Inferior parietal cortex (tissue), 1 donor: ENCODE data around the gene CCDC91.
"Not testable (repeated sequence)": the region's sequence is repeated elsewhere in the genome, so short reads cannot be mapped to it uniquely, and the experiment has no call there.

Source experiments
- DNase-seq: peaks from one replicate; pipeline ENCODE4 v3.0.0-alpha.2; 2016; ENCODE audit errors: extremely low spot score

The CCDC91 gene

DNA sequence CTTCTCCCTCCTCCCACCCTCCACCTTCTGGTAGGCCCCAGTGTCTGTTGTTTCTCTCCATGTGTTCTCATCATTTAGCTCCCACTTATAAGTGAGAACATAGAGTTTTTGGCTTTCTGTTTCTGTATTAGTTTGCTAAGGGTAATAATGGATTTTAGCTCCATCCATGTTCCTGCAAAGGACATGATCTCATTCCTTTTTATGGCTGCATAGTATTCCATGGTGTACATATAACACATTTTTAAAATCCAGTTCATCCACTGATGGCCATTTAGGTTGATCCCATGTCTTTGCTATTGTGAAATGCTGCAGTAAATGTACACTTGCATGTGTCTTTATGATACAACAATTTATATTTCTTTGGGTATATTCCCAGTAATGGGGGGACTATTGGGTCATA lies 96.1 kb downstream of the CCDC91 start:
- DNase-seq: no peak

DNA sequence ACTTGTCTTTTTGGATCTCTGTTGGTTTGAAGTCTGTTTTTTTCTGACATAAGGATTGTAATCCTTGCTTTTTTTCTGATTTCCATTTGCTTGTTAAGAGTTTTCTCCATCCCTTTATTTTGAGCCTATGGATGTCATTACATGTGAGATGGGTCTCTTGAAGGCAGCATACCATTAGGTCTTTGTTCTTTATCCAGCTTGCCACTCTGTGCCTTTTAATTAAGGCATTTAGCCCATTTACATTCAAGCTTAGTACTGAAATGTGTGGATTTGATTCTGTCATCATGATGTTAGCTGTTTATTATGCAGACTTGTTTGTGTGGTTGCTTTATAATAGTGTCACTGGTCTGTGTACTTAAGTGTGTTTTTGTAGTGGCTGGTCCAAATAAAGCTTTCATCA lies 100.0 kb downstream of the CCDC91 start:
- no peak for DNase-seq

DNA sequence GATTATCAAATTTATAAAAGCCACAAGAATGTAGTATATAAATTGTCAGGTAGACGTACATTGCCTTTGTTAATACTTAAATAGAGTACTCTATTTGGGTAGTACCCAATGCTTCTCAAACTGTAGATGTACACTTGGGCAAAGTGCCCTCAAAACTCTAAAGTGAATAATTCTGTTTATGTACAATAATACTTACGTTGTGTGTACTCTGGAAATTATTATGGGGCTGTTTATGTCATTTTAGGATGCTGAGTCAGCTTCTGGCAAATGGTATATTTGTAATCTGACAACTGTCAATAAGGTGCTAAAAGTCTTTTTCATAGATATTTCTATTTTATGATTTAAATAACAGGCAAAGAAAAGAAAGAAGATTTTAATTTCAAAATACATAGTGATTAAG lies 102.4 kb downstream of the CCDC91 start:
- DNase-seq: no peak

DNA sequence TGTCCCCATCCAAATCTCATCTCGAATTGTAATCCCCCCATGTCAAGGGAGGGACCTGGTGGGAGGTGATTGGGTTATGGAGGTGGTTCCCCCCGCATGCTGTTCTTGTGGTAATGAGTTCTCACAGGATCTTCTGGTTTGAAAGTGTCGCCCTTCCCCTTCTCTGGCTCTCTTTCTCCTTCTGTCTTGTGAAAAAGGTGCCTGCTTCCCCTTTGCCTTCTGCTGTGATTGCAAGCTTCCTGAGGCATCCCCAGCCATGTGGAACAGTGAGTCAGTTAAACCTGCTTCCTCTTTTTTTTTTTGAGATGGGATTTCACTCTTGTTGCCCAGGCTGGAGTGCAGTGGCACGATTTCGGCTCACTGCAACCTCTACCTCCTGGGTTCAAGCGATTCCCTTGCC lies 104.0 kb downstream of the CCDC91 start:
- DNase-seq: no peak

DNA sequence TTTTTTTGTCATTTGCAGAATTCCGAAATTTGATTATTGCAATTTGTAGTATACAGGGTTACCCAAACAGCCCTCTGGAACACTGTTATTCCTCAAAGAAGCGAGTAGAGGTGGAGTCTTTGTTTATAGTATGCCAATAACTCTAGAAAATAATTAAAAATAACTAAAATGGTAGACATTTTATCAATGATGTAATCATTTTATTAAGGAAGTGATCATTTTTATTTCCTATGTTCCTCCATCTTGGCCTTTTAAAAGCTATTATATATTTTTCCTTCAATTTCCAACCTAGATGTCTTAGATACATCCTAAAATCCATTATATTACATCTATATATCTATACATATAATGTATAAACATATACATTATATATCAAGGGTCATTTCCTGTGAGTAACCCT lies 106.0 kb downstream of the CCDC91 start:
- no peak for DNase-seq

DNA sequence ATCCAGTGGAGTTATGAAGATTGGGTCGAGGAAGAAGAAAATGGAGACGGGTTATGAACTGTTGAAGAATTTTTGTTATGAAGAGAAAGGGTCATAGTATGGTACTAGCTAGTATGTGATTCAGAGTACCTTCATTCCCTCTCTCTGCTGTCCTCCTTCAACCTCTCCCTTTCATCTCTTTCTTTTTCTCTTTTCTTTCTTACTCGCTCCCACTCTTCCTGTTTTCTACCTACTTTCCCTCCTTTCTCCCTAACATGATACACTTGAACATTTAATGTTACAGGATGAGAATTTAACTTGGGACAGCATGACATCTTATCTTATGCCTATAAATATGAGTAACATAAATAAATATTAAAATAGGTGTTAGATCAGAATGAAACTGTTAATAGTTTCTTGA lies 112.9 kb downstream of the CCDC91 start:
- DNase-seq: no peak

DNA sequence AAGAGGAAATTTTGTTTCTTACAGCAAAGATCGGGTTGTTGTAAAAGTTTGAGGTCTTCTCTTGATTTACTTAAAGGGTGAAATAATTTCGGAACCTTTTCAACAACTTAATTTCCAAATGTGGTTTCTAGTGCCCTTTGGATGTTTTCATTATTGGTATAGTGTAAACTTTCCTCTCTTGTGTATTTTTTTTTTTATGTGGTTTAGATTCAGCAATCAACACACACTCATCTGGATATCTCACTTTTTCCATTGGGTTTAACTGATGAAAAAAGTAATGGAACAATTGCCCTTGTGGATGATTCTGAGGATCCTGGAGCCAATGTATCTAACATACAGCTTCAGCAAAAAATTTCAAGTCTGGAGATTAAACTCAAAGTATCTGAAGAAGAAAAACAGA lies 116.3 kb downstream of the CCDC91 start:
- no peak for DNase-seq

DNA sequence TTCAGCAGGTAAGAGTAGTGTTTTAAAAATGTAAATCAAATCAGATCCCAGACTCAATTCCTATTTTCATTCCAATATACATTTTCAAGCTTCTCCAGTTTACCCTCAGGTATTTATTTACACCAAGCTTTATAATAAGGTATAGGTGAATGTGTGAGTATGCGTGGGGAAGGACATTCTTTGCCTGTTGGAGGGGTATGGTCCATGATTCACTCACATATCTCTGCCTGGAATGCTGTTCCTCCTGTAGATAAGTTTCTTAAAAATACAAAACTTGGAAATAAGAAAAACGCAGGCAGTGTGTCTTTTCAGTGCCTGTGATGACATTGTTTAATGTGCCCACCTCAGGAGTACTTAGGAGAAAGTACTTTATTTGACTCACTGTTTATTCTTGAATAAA lies 118.6 kb downstream of the CCDC91 start:
- no peak for DNase-seq

DNA sequence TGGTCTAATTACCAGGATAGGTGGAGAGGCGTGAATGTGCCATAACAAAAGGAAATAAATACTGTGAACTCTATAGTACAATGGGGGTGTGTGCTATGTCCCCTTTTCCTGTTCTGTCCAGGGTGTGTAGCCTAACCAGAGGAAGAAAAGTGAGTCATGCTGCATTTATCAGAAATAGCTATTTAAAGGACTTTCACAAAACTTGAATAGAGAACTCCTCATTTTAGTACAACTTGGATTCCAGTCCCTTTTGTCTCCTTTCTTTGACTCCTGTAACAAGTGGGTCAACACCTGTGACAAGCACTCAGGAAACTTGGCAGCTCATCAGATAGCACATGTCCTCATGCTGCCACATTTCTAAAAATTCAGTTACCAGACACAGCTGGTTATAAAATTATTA lies 123.4 kb downstream of the CCDC91 start:
- no peak for DNase-seq

DNA sequence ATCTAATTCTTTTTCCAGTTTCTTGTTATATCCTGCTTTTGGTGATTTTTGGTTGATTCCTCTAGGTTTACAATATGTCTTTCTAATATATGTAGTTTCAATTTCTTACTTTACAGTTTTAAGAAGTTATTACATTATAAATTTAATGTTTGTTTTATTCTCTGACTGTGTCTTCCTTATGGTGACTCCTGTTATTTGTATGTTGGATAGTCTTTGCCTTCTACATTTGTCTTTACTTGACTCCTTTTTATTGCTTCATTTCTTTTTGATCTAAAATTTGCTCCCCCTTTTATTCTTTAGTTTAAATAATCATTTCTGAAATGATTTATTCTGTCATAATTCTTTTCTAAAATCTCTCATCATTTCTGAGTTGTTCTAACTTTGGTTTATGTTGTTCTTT lies 125.8 kb downstream of the CCDC91 start:
- no peak for DNase-seq

DNA sequence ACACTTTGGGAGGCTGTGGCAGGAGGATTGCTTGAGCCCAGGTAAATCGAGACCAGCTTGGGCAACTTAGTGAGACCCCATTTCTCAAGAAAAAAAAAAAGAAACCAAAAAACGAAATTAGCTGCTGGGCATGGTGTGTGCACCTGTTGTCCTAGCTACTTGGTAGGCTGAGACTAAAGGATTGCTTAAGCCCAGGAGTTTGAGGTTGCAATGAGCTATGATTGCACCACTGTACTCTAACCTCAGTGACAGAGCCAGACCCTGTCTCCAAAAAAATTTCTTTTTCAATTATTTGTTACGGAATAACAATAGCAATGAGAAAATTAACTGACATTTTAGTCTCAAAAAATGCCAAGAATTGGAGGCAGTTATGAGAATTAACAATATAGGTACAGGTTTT lies 128.0 kb downstream of the CCDC91 start:
- DNase-seq: no peak

DNA sequence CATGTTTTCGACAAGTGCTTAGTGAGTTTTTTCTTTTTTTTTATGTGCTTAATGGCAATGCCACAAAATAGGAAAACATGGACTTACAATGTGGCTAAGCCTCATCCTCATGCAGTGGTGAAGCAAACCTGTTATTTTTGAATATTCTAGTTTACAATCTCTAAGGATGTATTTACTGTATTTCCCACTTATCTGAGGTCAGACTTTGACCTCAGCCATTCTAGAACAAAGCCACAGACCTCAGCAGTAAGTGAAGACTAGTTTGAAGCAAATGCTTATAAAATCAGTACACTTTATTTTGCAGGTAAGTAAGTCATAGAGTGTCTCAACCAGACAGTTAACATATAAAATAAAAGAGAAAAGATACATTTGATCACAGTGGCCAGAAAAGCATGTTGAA lies 130.1 kb downstream of the CCDC91 start:
- no peak for DNase-seq

DNA sequence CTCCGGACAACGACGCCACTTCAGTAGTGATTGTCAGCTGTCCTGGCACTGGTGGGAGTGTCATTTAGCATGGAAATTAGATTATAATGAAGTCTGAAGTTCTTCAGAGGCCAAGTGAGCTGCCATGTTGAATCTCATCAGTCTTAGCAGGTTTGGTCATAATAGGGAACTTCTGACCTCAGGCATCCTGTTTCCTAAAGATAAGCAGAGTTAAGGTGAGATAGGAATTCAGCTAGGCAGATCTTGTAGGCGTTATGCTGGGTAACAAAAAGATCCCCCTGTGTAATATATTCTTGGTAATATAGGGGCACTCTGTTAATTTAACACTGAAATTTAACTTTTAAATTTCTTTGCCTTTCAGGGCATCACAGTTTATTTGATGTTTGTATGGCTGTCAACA lies 137.5 kb downstream of the CCDC91 start:
- DNase-seq: no peak

DNA sequence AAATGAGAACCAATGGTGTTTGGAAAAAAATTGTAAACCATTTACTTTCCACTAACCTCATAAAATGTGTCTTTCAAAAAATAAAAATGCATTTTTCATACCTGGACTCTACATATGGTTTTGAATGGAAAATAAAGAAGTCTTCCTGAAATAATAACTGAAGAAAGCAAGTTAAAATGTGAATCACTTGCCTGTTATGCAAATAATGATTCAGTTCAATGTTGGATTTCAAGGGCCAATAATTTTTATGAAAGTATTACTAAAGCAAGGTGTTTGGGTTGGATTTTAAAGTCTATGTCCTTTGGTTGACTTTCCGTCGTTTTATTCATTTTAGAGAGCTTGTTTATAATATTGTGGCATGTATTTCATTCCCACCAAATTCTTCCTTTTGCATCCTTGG lies 138.7 kb downstream of the CCDC91 start:
- DNase-seq: no peak

DNA sequence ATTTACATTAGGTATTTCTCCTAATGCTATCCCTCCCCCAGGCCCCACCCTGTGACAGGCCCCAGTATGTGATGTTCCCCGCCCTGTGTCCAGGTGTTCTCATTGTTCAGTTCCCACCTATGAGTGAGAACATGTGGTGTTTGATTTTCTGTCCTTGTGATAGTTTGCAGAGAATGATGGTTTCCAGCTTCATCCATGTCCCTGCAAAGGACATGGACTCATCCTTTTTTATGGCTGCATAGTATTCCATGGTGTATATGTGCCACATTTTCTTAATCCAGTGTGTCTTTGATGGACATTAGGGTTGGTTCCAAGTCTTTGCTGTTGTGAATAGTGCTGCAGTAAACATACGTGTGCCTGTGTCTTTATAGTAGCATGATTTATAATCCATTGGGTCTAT lies 139.5 kb downstream of the CCDC91 start:
- not testable (repeated sequence) for DNase-seq

DNA sequence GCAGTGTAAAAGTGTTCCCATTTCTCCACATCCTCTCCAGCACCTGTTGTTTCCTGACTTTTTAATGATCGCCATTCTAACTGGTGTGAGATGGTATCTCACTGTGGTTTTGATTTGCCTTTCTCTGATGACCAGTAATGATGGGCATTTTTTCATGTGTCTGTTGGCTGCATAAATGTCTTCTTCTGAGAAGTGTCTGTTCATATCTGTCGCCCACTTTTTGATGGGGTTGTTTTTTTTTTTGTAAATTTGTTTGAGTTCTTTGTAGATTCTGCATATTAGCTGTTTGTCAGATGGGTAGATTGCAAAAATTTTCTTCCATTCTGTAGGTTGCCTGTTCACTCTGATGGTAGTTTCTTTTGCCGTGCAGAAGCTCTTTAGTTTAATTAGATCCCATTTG lies 140.0 kb downstream of the CCDC91 start:
- DNase-seq: not testable (repeated sequence)

DNA sequence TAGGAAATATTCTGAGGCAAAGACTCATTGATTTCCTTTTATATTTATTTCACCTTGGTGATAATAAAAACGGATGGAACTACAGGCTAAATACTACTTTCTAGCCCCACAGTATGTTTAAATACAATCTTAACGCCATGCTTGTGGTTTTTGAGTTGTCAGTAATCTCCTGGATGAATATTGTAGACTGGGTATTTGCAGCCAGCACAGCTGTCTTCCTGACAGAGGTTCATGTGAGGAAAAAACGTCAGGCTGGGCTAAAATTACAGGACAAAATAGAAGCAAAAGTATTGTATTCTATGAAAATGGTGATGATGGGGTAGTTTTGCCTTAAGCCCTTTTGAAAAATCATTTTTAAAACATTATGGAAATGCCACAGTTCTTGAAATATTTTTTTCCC lies 140.9 kb downstream of the CCDC91 start:
- DNase-seq: no peak

DNA sequence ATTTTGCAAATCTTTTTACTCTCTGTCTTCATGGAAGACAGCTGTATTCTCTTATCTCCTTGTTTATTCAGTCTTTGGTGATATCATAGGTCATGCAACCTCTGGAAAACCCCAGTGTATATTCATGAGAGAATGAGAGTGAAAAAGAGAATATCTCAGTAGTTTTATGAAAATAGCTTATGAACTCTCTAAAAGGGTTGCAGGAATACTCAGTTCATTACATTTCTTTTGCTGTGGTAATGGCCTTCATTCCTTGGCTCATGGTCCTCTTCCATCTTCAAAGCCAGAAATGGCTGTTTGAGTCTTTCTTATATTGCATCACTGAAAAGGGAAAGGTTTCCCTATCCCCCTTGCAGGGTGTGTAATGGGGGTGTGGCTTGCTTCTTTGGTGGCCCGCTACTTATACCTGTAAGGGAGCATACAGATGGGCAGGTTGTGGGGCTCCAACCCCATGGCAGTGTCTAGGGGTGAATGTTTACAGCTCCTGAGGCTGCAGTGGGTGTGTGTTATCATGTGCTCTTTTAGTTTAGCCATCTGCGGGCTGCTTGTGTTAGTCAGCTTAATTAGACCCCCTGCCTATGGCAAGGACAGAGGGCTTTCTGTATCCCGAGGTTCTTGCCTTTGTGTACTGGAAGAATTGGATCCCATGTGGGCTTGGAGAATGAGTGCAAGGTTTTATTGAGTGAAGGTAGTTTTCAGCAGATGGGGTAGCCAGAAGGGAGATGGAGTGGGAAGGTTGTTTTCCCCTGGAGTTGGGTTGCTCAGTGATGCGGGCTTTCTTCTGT lies 150.2 kb downstream of the CCDC91 start:
- DNase-seq: no peak

DNA sequence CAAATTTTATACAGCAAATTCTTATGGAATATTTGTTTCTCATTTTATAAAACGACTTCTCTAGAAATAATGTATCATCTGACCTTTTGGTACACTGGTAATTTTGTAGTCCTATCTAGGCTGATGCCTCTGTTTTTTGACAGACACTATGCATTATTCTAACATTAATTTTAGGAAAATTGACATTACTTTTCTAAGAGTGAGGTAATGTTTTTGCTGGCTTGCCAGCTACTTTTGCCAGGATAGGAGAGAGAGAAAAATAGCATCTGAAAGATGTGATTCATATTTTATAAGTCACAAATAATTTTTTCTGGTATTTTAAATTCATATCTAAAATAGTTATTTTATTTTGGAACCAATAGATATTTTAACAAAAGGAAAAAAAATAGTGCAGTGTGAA lies 153.5 kb downstream of the CCDC91 start:
- no peak for DNase-seq

DNA sequence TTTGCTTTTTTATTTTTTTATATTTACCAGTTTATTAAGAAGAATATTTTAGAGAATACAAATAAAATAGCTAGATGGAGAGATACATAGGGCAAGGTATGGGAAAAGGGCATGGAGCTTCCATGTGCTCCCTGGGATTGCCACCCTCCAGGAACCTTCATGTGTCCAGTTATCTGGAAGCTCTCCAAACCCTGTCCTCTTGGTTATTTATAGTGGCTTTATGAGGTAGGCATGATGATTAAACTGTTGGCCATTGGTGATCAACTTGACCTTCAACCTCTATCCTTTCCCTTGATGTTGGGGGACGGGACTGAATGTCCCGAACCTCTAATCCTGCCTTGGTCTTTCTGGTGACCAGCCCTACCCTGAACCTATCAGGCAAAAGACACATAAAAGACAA lies 156.3 kb downstream of the CCDC91 start:
- DNase-seq: no peak

DNA sequence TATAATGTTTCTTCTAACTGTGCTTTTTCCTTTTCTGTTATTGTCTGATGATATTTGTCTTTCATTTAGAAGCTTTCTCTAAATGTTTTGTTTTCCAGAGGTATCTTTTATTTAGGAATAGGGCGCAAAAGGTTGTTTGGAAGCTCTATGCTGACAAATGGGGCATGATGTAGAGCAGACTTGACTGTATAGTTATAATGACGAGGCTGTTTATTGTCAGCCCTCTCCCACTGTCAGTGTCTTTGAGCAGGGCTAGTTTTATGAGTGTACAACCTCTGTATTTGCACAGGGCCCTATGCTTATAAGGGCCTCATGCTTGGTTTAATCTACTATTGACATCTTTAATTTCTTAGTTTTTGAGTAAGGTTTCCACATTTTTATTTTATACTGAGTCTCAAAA lies 158.9 kb downstream of the CCDC91 start:
- no peak for DNase-seq

DNA sequence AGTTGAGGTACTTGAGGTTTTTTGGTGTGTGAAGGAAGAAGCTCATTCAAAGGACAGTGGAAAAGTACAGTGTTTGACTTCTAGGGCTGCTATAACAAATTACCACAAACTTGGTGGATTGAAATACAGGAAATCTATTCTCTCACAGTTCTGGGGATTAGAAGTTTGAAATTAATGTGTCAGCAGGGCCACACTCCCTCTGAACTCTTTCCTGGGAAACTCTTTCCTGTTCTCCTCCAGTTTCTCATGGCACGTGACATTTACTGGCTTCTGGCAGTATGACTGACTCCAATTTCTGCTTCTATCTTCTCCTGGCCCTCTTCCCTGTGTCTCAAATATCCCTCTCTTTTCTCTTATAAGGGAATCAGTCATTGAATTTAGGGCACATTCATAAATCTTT lies 160.2 kb downstream of the CCDC91 start:
- DNase-seq: no peak

DNA sequence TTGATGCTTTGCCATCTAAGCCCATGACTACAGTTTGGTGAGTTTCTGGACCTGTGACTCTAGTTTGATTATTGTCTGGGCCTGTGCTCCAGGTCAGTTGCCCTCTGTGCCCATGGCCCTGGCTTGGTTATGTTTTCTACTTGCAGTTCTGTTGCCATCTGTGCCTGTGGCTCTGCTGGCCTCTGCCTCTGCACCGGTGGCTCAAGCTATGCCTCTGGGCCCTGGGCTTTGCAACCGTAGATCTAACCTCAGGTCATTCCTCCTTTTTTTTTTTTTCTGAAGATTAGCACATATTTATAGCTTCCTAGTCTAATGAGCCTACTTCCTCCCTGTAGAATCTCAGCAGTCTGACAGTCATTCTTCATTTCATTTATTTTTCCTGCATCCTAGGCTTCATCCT lies 161.2 kb downstream of the CCDC91 start:
- no peak for DNase-seq

DNA sequence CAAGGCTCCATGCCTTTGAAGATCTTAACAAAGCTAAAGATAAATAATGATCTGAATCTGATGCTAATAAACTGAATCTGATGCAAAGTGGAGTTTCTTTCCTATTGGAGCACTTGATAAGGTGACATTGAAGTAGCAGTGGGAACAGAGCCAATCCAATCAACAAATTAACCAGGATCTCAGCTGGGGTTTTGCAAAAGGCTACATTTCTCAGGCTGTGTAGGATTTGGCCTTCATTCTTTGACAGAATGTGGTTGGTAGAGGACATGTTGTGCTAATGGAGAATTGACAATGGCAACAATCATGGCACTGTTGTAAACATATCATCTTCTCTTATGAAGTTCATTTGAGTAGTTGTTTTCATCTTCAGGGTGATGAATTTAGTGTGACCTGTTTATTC lies 164.9 kb downstream of the CCDC91 start:
- no peak for DNase-seq
